ENCODE data around the gene ENAH. TPM values are rescaled to one million over a fixed set of nuclear protein-coding genes. Genes with fewer than 3 reads are reported as not detected.

The ENAH gene
- total RNA-seq, 2 donors from 2014 or later = 43.5 to 63.7 TPM

DNA sequence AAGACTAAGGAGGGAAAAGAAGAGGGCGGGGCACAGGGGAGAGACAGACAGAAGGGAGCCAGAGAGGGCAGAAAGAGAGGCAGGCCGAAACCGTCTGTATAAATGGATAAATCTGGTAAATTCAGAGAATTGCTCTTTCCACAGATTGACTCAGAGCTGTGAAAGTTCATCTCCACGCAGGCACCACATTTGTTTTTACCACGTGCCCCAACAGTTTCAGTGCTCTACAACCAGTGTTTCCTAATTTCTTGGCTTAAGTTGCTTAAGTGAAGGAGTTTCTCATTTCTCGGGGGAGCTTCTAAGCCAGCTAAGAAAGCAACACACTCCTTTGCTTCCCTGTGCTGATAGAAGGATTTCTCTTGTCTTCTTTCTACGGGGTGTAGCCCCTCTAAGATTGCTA, 87.1 kb downstream of the ENAH start:
- no peaks in the 10 kb centered on the region for H3K4me1 ChIP-seq
- DNase-seq = no peak
- no peak overlapping the region for H3K9ac ChIP-seq (ENCODE audit: low read depth in 2 of 2, low read length in 2 of 2)
- H3K4me3 ChIP-seq = no peak overlapping the region
- no peak for TF ChIP-seq CTCF (IDR thresholded peaks at IDR 0.05)
- no peaks in the 10 kb centered on the region for H3K36me3 ChIP-seq
- intact Hi-C loops (cut with DNase I) = no loop called here
- H3K27me3 ChIP-seq = no peaks in the 10 kb centered on the region
- no peak overlapping the region for H3K27ac ChIP-seq
- no peaks in the 10 kb centered on the region for H3K9me3 ChIP-seq

- Histone ChIP-seq H3K27ac (no peak overlapping the region), H3K9ac (ENCODE audit: low read depth in 2 of 2, low read length in 2 of 2) (no peak overlapping the region), H3K4me1 (no peaks in the 10 kb centered on the region), H3K4me3 (no peak overlapping the region), H3K27me3 (no peaks in the 10 kb centered on the region), H3K36me3 (no peaks in the 10 kb centered on the region), H3K9me3 (no peaks in the 10 kb centered on the region)
- intact Hi-C loops (cut with DNase I) = no loop called here
- TF ChIP-seq CTCF (IDR thresholded peaks at IDR 0.05) = no peak
- DNase-seq = no peak
Observed at GRCh38 chr1:225561675-225562074, 91.2 kb downstream of the ENAH start.

DNA sequence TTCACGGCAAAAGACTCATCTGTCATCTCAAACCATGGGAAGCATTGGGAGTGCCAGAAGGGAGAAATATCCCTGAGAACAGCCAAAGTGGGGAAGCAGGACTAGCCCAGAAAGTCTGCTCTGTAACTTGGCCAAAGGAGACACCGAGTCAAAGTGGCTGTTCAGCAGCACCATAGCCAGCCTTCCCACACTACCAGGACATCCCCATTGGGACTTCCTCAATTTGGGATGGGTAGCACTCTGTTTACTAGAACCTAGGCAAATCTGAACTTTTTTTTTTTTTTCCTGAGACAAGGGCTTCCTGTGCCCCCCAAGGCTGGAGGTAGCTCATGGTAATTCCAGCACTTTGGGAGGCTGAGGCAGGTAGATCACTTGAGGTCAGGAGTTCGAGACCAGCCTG, 93.0 kb downstream of the ENAH start:
- Histone ChIP-seq H3K9ac (ENCODE audit: low read depth in 2 of 2, low read length in 2 of 2) (no peak overlapping the region), H3K4me1 (no peaks in the 10 kb centered on the region), H3K27me3 (no peaks in the 10 kb centered on the region), H3K9me3 (no peaks in the 10 kb centered on the region), H3K36me3 (no peaks in the 10 kb centered on the region), H3K27ac (no peak overlapping the region), H3K4me3 (no peak overlapping the region)
- intact Hi-C loops (cut with DNase I) = no loop called here
- no peak for TF ChIP-seq CTCF (IDR thresholded peaks at IDR 0.05)
- no peak for DNase-seq

- no peak for DNase-seq
- H3K27me3 ChIP-seq = no peaks in the 10 kb centered on the region
- intact Hi-C loops (cut with DNase I) = no loop called here
- no peak overlapping the region for H3K4me3 ChIP-seq
- no peaks in the 10 kb centered on the region for H3K9me3 ChIP-seq
- H3K36me3 ChIP-seq = no peaks in the 10 kb centered on the region
- H3K27ac ChIP-seq = no peak overlapping the region
- no peaks in the 10 kb centered on the region for H3K4me1 ChIP-seq
- H3K9ac ChIP-seq (ENCODE audit: low read depth in 2 of 2, low read length in 2 of 2) = no peak overlapping the region
- TF ChIP-seq CTCF (IDR thresholded peaks at IDR 0.05) = no peak
Observed at GRCh38 chr1:225559326-225559725, 93.6 kb downstream of the ENAH start.

- no peak for DNase-seq
- no peak overlapping the region for H3K9ac ChIP-seq (ENCODE audit: low read depth in 2 of 2, low read length in 2 of 2)
- intact Hi-C loops (cut with DNase I) = no loop called here
- no peaks in the 10 kb centered on the region for H3K9me3 ChIP-seq
- no peaks in the 10 kb centered on the region for H3K27me3 ChIP-seq
- H3K4me1 ChIP-seq = no peaks in the 10 kb centered on the region
- TF ChIP-seq CTCF (IDR thresholded peaks at IDR 0.05) = no peak
- H3K4me3 ChIP-seq = no peak overlapping the region
- no peak overlapping the region for H3K27ac ChIP-seq
- no peaks in the 10 kb centered on the region for H3K36me3 ChIP-seq
Observed at GRCh38 chr1:225556694-225557093, 96.2 kb downstream of the ENAH start.

- no peak overlapping the region for H3K4me3 ChIP-seq
- no peaks in the 10 kb centered on the region for H3K36me3 ChIP-seq
- H3K9ac ChIP-seq (ENCODE audit: low read depth in 2 of 2, low read length in 2 of 2) = no peak overlapping the region
- H3K9me3 ChIP-seq = no peaks in the 10 kb centered on the region
- intact Hi-C loops (cut with DNase I) = no loop called here
- no peaks in the 10 kb centered on the region for H3K27me3 ChIP-seq
- H3K27ac ChIP-seq = no peak overlapping the region
- no peak for TF ChIP-seq CTCF (IDR thresholded peaks at IDR 0.05)
- DNase-seq = no peak
- H3K4me1 ChIP-seq = no peaks in the 10 kb centered on the region
Observed at GRCh38 chr1:225555821-225556220, 97.1 kb downstream of the ENAH start.

Data from colonic mucosa (tissue), 4 donors.